Thoracic aorta (tissue), 2 donors: ENCODE results near the gene SH3PXD2A. TPM values are rescaled to one million over a fixed set of nuclear protein-coding genes. Genes with fewer than 3 reads are reported as not detected.

Source experiments
- ATAC-seq: fragments of 150-250 bp; one replicate; pipeline ENCODE4 v1.8.0; 2017; ENCODE audit warnings: low read depth; ENCODE audit not compliant: insufficient number of reproducible peaks, low FRiP score
- DNase-seq: peaks from one replicate; pipeline ENCODE4 v3.0.0-alpha.2; 2020; ENCODE audit warnings: low spot score
- H3K27ac ChIP-seq, 2 donors: fragments of 200-600 bp; sonication (generic); 1 replicate in 1 of 2; 2 replicates in 1 of 2; pipeline ENCODE4 v1.5.1; 2016; ENCODE audit warnings: mild to moderate bottlenecking in 2 of 2, moderate library complexity in 2 of 2
- H3K27me3 ChIP-seq: fragments of 200-600 bp; sonication (generic); replicated peaks from 2 replicates; pipeline ENCODE4 v1.6.0; 2016; ENCODE audit warnings: mild to moderate bottlenecking; ENCODE audit not compliant: insufficient read depth
- H3K36me3 ChIP-seq: fragments of 200-600 bp; sonication (generic); one replicate; pipeline ENCODE4 v1.5.1; 2016
- H3K4me1 ChIP-seq, 2 donors: fragments of 200-600 bp; sonication (generic); 1 replicate in 1 of 2; 2 replicates in 1 of 2; pipeline versions ENCODE4 v1.5.1 to v1.6.0; 2016; ENCODE audit warnings: low read depth in 2 of 2, mild to moderate bottlenecking in 1 of 2; ENCODE audit not compliant: control insufficient read depth in 1 of 2
- H3K4me3 ChIP-seq: fragments of 200-600 bp; sonication (generic); 2 replicates; pipeline ENCODE4 v1.5.1; 2016; ENCODE audit warnings: mild to moderate bottlenecking
- H3K9me3 ChIP-seq: fragments of 200-600 bp; sonication (generic); 2 replicates; pipeline ENCODE4 v1.5.1; 2016
- CTCF ChIP-seq: fragments of 200-600 bp; sonication (generic); IDR thresholded peaks from one replicate; pipeline ENCODE4 v1.5.1; 2019; ENCODE audit warnings: antibody characterized with exemption
- total RNA-seq, 2 donors: library from RNA; depleted of rRNA; stranded (reverse); fragments of >200 nt; gene quantifications; one replicate each; pipeline versions ENCODE4 v1.1.0 to v1.2.3, GENCODE V29; 2016

The SH3PXD2A gene
- total RNA-seq, 2 donors from 2014 or later: 28.3 to 51.5 TPM

DNA sequence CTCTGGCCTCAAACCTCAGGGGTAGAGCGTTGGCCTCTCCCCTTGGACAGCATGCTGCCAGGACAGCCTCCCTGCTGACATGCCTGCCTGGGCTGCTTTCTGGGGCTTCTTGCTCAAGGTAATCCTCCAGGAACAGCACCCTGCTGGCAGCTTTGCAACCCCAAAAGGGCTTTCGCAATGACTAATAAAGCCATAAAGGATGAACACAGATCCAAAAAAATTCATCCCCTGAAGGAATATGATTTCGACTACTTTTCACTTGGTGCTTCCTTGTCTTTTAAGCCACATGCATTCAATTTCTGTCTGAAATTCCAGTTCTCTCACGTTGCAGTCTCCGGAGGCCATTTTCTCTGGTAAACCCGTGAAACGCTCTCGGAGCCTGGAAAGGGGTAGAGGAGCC, 15.1 kb upstream of the SH3PXD2A start:
- H3K4me1 ChIP-seq: no peaks in the 10 kb centered on the region
- no peak for DNase-seq
- ATAC-seq: no peak
- no peak overlapping the region for H3K27ac ChIP-seq
- no peaks in the 10 kb centered on the region for H3K27me3 ChIP-seq
- no peaks in the 10 kb centered on the region for H3K9me3 ChIP-seq
- TF ChIP-seq CTCF: no peak
- H3K36me3 ChIP-seq: peaks cover 3% of the 10 kb centered on the region
- no peak overlapping the region for H3K4me3 ChIP-seq

DNA sequence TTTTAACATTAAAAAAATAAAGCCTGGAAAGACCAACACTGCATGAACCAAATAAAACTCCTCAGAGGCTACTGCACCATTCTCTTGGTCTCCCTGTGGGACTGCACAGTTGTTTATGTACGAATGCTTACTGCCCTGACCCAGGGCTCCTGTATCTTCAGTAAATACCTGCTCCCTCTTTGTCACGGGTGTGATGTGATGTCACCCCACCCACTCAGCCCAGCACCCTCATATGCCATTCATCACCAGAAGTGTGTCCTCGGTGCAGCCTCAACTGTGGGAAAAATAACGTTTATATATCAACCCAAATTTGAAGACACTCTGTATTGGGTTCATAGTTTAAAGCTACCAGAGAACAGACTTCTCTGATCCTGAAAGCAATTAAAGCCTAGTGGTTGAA, 14.0 kb upstream of the SH3PXD2A start:
- H3K4me1 ChIP-seq: no peaks in the 10 kb centered on the region
- no peak for DNase-seq
- no peak overlapping the region for H3K27ac ChIP-seq
- H3K27me3 ChIP-seq: no peaks in the 10 kb centered on the region
- H3K9me3 ChIP-seq: peaks cover 5% of the 10 kb centered on the region
- no peak for TF ChIP-seq CTCF
- no peak overlapping the region for H3K4me3 ChIP-seq
- H3K36me3 ChIP-seq: peaks cover 3% of the 10 kb centered on the region
- ATAC-seq: no peak

DNA sequence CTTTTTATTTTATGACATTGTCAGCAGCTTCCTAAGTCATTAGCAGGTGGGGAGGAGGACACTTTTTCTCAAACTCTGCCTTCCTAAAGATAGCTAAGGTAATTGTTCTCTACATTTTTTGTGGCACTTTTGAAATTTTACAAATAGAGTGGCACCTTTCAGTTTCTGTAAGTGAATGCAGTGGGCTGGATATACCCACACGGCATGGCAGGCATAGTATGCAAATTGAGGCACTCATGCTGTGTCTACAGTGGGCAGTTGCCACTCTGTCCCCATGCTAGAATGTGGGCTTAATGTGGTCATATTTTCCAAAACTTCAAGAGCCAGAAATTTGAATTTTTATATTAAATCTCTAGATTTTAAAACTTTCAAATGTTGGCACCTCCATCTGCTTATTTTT, 12.8 kb upstream of the SH3PXD2A start:
- no peak for TF ChIP-seq CTCF
- H3K4me1 ChIP-seq: no peaks in the 10 kb centered on the region
- peaks cover 3% of the 10 kb centered on the region for H3K36me3 ChIP-seq
- no peak overlapping the region for H3K4me3 ChIP-seq
- DNase-seq: no peak
- ATAC-seq: no peak
- H3K9me3 ChIP-seq: peaks cover 5% of the 10 kb centered on the region
- no peak overlapping the region for H3K27ac ChIP-seq
- H3K27me3 ChIP-seq: no peaks in the 10 kb centered on the region

GRCh38 chr10:103861505-103861904, 6.1 kb upstream of the SH3PXD2A start:
- Histone ChIP-seq H3K27me3 (no peaks in the 10 kb centered on the region), H3K4me3 (no peak overlapping the region), H3K36me3 (no peaks in the 10 kb centered on the region), H3K27ac (no peak overlapping the region), H3K9me3 (peaks cover 5% of the 10 kb centered on the region), H3K4me1 (no peaks in the 10 kb centered on the region)
- ATAC-seq: no peak
- TF ChIP-seq CTCF: no peak
- no peak for DNase-seq

GRCh38 chr10:103859161-103860086, 4.0 kb upstream of the SH3PXD2A start:
- no peaks in the 10 kb centered on the region for H3K36me3 ChIP-seq
- no peaks in the 10 kb centered on the region for H3K9me3 ChIP-seq
- H3K27me3 ChIP-seq: no peaks in the 10 kb centered on the region
- peak; percentile 70 for TF ChIP-seq CTCF
- H3K27ac ChIP-seq: no peak overlapping the region
- H3K4me3 ChIP-seq: no peak overlapping the region
- peak; percentile 36 for ATAC-seq
- H3K4me1 ChIP-seq: peaks cover 0 to 11% of the 10 kb centered on the region in 2 donors
- DNase-seq: no peak
